ENCODE results near the gene METTL9.
"Not testable (repeated sequence)": the region's sequence is repeated elsewhere in the genome, so short reads cannot be mapped to it uniquely, and the experiment has no call there.

Gene METTL9

DNA sequence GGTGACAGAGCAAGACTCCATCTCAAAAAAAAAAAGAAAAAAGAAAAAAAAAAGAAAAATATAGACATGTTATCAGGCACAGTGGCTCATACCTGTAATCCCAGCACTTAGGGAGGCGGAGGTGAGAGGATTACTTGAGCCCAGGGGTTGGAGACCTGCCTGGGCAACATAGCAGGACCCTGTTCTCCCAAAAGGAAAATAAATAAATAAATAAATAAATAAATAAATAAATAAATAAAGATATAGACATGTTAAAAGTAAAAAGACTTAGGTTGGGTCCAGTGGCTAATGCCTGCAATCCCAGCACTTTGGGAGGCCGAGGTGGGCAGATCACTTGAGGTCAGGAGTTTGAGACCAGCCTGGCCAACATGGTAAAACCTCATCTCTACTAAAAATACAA, 23.1 kb upstream of the METTL9 start:
- H3K27ac ChIP-seq (ENCODE audit: low read length); H3K4me1 ChIP-seq (ENCODE audit: control insufficient read depth, insufficient read depth, low read length): not testable (repeated sequence)

DNA sequence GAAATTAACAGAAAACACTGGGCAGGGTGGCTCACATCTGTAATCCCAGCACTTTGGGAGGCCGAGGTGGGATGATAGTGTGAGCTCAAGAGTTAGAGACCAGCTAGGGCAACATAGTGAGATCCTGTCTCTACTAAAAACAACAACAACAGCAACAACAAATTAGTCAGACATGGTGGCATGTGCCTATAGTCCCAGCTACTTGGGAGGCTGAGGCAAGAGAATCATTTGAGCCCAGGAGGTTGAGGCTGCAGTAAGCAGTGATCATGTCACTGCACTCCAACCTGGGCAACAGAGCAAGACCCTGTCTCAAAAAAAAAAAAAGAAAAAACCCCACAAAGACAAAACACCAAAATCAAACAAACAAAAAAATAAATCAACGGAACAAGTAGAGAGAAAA, 21.9 kb upstream of the METTL9 start:
- not testable (repeated sequence) for H3K27me3 ChIP-seq (ENCODE audit: control insufficient read depth in 1 of 2, insufficient read depth in 2 of 2, low read length in 2 of 2); H3K27ac ChIP-seq (ENCODE audit: low read length); H3K9me3 ChIP-seq (ENCODE audit: control insufficient read depth in 2 of 2, low read length in 2 of 2); H3K9ac ChIP-seq (ENCODE audit: low read length in 2 of 2); H3K4me1 ChIP-seq (ENCODE audit: control insufficient read depth, insufficient read depth, low read length); H3K36me3 ChIP-seq (ENCODE audit: control insufficient read depth in 2 of 2, insufficient read depth in 2 of 2, low read length in 2 of 2); H3K4me3 ChIP-seq (ENCODE audit: low read length in 2 of 2)

More for the DNA sequence above, 23.1 kb upstream of the METTL9 start:
- H3K9me3 ChIP-seq (ENCODE audit: control insufficient read depth in 2 of 2, low read length in 2 of 2); H3K9ac ChIP-seq (ENCODE audit: low read length in 2 of 2); H3K27me3 ChIP-seq (ENCODE audit: control insufficient read depth in 1 of 2, insufficient read depth in 2 of 2, low read length in 2 of 2); H3K36me3 ChIP-seq (ENCODE audit: control insufficient read depth in 2 of 2, insufficient read depth in 2 of 2, low read length in 2 of 2); H3K4me3 ChIP-seq (ENCODE audit: low read length in 2 of 2): not testable (repeated sequence)

DNA sequence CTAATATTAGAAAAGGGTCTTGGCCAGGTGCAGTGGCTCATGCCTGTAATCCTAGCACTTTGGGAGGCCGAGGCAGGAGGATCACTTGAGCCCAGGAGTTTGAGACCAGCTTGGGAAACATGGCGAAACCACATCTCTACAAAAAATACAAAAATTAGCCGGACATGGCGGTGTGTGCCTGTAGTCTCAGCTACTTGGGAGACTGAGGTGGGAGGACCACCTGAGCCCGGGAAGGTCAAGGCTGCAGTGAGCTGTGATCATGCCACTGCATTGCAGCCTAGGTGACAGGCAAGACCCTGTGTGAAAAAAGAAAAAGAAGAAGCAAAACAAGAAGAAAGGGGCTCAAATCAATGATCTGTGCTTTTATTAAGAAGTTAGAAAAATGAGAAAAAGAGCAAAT, 21.1 kb upstream of the METTL9 start:
- not testable (repeated sequence) for H3K27me3 ChIP-seq (ENCODE audit: control insufficient read depth in 1 of 2, insufficient read depth in 2 of 2, low read length in 2 of 2); H3K9ac ChIP-seq (ENCODE audit: low read length in 2 of 2); H3K4me3 ChIP-seq (ENCODE audit: low read length in 2 of 2); H3K27ac ChIP-seq (ENCODE audit: low read length); H3K4me1 ChIP-seq (ENCODE audit: control insufficient read depth, insufficient read depth, low read length); H3K36me3 ChIP-seq (ENCODE audit: control insufficient read depth in 2 of 2, insufficient read depth in 2 of 2, low read length in 2 of 2); H3K9me3 ChIP-seq (ENCODE audit: control insufficient read depth in 2 of 2, low read length in 2 of 2)

DNA sequence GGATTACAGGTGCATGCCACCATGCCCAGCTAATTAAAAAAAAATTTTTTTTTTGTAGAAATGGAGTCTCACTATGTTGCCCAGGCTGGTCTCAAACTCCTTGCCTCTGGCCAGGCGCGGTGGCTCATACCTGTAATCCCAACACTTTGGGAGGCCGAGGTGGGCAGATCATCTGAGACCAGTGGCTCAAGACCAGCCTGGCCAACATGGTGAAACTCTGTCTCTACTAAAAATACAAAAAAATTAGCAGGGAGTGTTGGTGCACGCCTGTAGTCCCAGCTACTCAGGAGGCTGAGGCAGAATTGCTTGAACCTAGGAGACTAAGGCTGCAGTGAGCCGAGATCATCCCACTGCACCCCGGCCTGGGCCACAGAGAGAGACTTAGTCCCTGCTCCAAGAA, 19.2 kb upstream of the METTL9 start:
- not testable (repeated sequence) for H3K27me3 ChIP-seq (ENCODE audit: control insufficient read depth in 1 of 2, insufficient read depth in 2 of 2, low read length in 2 of 2); H3K36me3 ChIP-seq (ENCODE audit: control insufficient read depth in 2 of 2, insufficient read depth in 2 of 2, low read length in 2 of 2); H3K9me3 ChIP-seq (ENCODE audit: control insufficient read depth in 2 of 2, low read length in 2 of 2); H3K4me1 ChIP-seq (ENCODE audit: control insufficient read depth, insufficient read depth, low read length); H3K4me3 ChIP-seq (ENCODE audit: low read length in 2 of 2); H3K27ac ChIP-seq (ENCODE audit: low read length); H3K9ac ChIP-seq (ENCODE audit: low read length in 2 of 2)

- Histone ChIP-seq H3K27ac (ENCODE audit: low read length) (no peak overlapping the region), H3K4me3 (ENCODE audit: low read length in 2 of 2) (no peak overlapping the region), H3K36me3 (ENCODE audit: control insufficient read depth in 2 of 2, insufficient read depth in 2 of 2, low read length in 2 of 2) (no peaks in the 10 kb centered on the region), H3K4me1 (ENCODE audit: control insufficient read depth, insufficient read depth, low read length) (no peaks in the 10 kb centered on the region), H3K9me3 (ENCODE audit: control insufficient read depth in 2 of 2, low read length in 2 of 2) (no peaks in the 10 kb centered on the region), H3K9ac (ENCODE audit: low read length in 2 of 2) (no peak overlapping the region), H3K27me3 (ENCODE audit: control insufficient read depth in 1 of 2, insufficient read depth in 2 of 2, low read length in 2 of 2) (no peaks in the 10 kb centered on the region)
Observed at GRCh38 chr16:21580807-21581206, 18.6 kb upstream of the METTL9 start.

DNA sequence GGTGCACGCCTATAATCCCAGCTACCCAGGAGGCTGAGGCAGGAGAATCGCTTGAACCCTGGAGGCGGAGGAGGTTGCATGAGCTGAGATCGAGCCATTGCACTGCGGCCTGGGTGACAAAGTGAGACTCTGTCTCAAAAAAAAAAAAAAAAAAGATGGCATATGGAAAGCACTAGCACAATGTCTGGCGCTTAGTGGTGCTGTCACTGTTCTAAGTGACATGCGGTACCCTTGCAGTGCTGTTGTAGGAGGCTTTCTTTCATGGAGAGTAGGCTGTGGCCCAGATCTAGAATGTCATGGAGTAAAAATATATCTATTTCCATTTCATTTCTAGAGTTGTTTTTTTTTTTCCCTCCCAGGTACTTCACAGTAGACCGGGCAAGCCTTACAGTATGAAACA, 14.6 kb upstream of the METTL9 start:
- no peak overlapping the region for H3K4me3 ChIP-seq (ENCODE audit: low read length in 2 of 2)
- no peak overlapping the region for H3K27ac ChIP-seq (ENCODE audit: low read length)
- H3K27me3 ChIP-seq (ENCODE audit: control insufficient read depth in 1 of 2, insufficient read depth in 2 of 2, low read length in 2 of 2) = no peaks in the 10 kb centered on the region
- H3K9ac ChIP-seq (ENCODE audit: low read length in 2 of 2) = no peak overlapping the region
- no peaks in the 10 kb centered on the region for H3K36me3 ChIP-seq (ENCODE audit: control insufficient read depth in 2 of 2, insufficient read depth in 2 of 2, low read length in 2 of 2)
- no peaks in the 10 kb centered on the region for H3K4me1 ChIP-seq (ENCODE audit: control insufficient read depth, insufficient read depth, low read length)
- no peaks in the 10 kb centered on the region for H3K9me3 ChIP-seq (ENCODE audit: control insufficient read depth in 2 of 2, low read length in 2 of 2)

DNA sequence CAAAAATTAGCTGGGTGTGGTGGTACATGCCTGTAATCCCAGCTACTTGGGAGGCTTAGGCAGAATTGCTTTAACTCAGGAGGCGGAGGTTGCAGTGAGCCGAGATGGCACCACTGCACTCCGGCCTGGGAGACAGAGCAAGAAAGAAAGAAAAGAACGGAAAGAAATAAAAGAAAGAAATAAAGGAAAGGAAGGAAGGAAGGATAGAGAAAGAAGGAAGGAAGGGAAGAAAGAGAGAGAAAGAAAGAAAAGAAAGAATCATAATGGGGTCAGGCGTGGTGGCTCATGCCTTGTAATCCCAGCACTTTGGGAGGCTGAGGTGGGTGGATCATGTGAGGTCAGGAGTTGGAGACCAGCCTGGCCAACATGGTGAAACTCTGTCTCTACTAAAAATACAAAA, 10.8 kb upstream of the METTL9 start:
- H3K9ac ChIP-seq (ENCODE audit: low read length in 2 of 2); H3K4me3 ChIP-seq (ENCODE audit: low read length in 2 of 2); H3K9me3 ChIP-seq (ENCODE audit: control insufficient read depth in 2 of 2, low read length in 2 of 2); H3K4me1 ChIP-seq (ENCODE audit: control insufficient read depth, insufficient read depth, low read length); H3K36me3 ChIP-seq (ENCODE audit: control insufficient read depth in 2 of 2, insufficient read depth in 2 of 2, low read length in 2 of 2); H3K27me3 ChIP-seq (ENCODE audit: control insufficient read depth in 1 of 2, insufficient read depth in 2 of 2, low read length in 2 of 2); H3K27ac ChIP-seq (ENCODE audit: low read length): not testable (repeated sequence)

DNA sequence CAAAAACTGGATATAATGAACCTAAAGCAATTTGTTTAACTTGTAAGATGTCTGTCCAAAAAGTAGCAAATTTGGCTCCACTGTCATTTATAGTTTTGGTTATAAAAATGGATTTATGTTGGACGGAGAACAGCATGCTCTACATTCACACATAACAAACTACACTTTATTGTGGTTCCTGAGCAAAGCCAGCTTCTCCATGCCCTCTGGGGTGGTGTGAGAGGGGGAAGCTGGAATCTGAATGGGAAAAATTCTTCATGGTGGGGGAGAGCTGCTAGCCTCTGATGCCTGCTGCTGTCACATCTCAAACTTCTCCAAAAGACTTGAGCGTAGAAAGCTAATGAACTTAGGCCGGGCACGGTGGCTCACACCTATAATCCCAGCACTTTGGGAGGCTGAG, 9.8 kb upstream of the METTL9 start:
- H3K4me3 ChIP-seq (ENCODE audit: low read length in 2 of 2) = no peak overlapping the region
- no peak overlapping the region for H3K27ac ChIP-seq (ENCODE audit: low read length)
- H3K36me3 ChIP-seq (ENCODE audit: control insufficient read depth in 2 of 2, insufficient read depth in 2 of 2, low read length in 2 of 2) = no peaks in the 10 kb centered on the region
- no peaks in the 10 kb centered on the region for H3K4me1 ChIP-seq (ENCODE audit: control insufficient read depth, insufficient read depth, low read length)
- no peaks in the 10 kb centered on the region for H3K27me3 ChIP-seq (ENCODE audit: control insufficient read depth in 1 of 2, insufficient read depth in 2 of 2, low read length in 2 of 2)
- H3K9me3 ChIP-seq (ENCODE audit: control insufficient read depth in 2 of 2, low read length in 2 of 2) = no peaks in the 10 kb centered on the region
- H3K9ac ChIP-seq (ENCODE audit: low read length in 2 of 2) = no peak overlapping the region

DNA sequence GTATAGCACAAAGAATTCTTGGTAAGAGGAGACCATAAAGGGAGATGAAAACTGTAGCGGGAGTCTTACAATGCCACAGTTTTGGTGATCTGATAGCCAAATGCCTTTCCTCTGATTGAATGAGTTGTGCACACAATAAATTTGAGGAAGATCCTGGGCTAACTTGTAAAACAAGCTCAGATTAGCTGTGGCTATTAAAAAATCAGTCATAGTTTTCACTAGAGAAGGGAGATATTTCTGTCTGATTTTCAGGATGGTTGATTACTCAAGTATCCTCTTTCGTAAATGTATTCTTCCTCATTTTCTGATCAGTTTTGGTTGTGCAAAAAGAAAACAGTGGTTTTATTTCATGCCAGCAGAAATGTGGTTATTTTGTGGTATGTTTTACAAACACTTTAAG, 9.1 kb upstream of the METTL9 start:
- Histone ChIP-seq H3K4me1 (ENCODE audit: control insufficient read depth, insufficient read depth, low read length) (no peaks in the 10 kb centered on the region), H3K36me3 (ENCODE audit: control insufficient read depth in 2 of 2, insufficient read depth in 2 of 2, low read length in 2 of 2) (no peaks in the 10 kb centered on the region), H3K9me3 (ENCODE audit: control insufficient read depth in 2 of 2, low read length in 2 of 2) (no peaks in the 10 kb centered on the region), H3K27ac (ENCODE audit: low read length) (no peak overlapping the region), H3K9ac (ENCODE audit: low read length in 2 of 2) (no peak overlapping the region), H3K4me3 (ENCODE audit: low read length in 2 of 2) (no peak overlapping the region), H3K27me3 (ENCODE audit: control insufficient read depth in 1 of 2, insufficient read depth in 2 of 2, low read length in 2 of 2) (no peaks in the 10 kb centered on the region)

DNA sequence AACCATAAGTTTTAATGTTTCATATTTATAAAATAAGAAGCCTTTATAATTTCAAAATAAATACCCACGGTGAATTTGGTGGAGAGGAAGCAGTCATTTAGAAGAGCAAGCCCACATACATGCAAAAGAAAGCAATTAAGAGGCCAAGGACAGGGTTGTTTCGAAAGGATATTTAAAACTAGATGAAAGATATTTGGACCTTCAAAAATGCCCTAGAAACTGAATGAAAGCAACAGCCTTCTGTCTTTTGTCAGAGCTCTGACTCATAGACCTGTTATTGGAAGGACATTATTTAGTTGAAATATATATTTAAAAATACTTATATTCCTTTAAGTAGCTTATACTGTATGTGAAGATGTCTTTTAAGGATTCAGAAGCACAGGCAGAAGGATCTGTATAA, 8.6 kb upstream of the METTL9 start:
- H3K4me3 ChIP-seq (ENCODE audit: low read length in 2 of 2) = no peak overlapping the region
- no peaks in the 10 kb centered on the region for H3K4me1 ChIP-seq (ENCODE audit: control insufficient read depth, insufficient read depth, low read length)
- H3K27ac ChIP-seq (ENCODE audit: low read length) = no peak overlapping the region
- H3K9ac ChIP-seq (ENCODE audit: low read length in 2 of 2) = no peak overlapping the region
- no peaks in the 10 kb centered on the region for H3K36me3 ChIP-seq (ENCODE audit: control insufficient read depth in 2 of 2, insufficient read depth in 2 of 2, low read length in 2 of 2)
- no peaks in the 10 kb centered on the region for H3K9me3 ChIP-seq (ENCODE audit: control insufficient read depth in 2 of 2, low read length in 2 of 2)
- no peaks in the 10 kb centered on the region for H3K27me3 ChIP-seq (ENCODE audit: control insufficient read depth in 1 of 2, insufficient read depth in 2 of 2, low read length in 2 of 2)

DNA sequence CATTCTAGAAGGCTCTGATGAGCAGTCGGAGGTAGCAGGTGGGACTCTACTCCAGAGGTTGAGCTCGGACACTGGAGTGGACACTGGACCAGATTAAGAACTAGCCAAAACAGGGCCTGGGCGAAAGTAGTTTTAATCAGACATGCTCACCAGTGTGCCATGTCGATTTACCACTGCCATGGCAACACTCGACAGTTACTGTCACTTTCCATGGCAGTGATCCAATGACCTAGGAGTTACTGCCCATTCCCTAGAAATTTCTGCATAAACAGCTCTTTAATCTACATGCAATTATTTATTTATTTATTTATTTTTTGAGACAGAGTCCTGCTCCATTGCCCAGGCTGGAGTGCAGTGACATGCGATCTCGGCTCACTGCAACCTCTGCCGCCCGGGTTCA, 7.2 kb upstream of the METTL9 start:
- no peaks in the 10 kb centered on the region for H3K36me3 ChIP-seq (ENCODE audit: control insufficient read depth in 2 of 2, insufficient read depth in 2 of 2, low read length in 2 of 2)
- H3K27ac ChIP-seq (ENCODE audit: low read length) = no peak overlapping the region
- no peaks in the 10 kb centered on the region for H3K4me1 ChIP-seq (ENCODE audit: control insufficient read depth, insufficient read depth, low read length)
- no peak overlapping the region for H3K4me3 ChIP-seq (ENCODE audit: low read length in 2 of 2)
- H3K9ac ChIP-seq (ENCODE audit: low read length in 2 of 2) = no peak overlapping the region
- no peaks in the 10 kb centered on the region for H3K27me3 ChIP-seq (ENCODE audit: control insufficient read depth in 1 of 2, insufficient read depth in 2 of 2, low read length in 2 of 2)
- H3K9me3 ChIP-seq (ENCODE audit: control insufficient read depth in 2 of 2, low read length in 2 of 2) = no peaks in the 10 kb centered on the region
